Activated CD4-positive, alpha-beta T cell treated with anti-CD3 and anti-CD28 coated beads for 36 hours (primary cell): ENCODE results near the gene SEMA3F. TPM values are rescaled to one million over a fixed set of nuclear protein-coding genes. Genes with fewer than 3 reads are reported as not detected.

Experiments used
- ATAC-seq: fragments of 200-7000 bp; cut with Tn5 transposase; one replicate; pipeline ENCODE4 v1.10.0; 2021; ENCODE audit warnings: mild to moderate bottlenecking, moderate library complexity
- CTCF ChIA-PET: fragments of 350-600 bp; sonication (Branson Sonifier 250); formaldehyde crosslinking; loops from one replicate; lab custom pipeline; 2021; ENCODE audit warnings: antibody characterized with exemption; lab: Charles Lee
- POLR2A ChIA-PET: fragments of 350-600 bp; sonication (Branson Sonifier 250); formaldehyde crosslinking; loops from one replicate; lab custom pipeline; 2021; ENCODE audit warnings: antibody characterized with exemption, inconsistent platforms; lab: Charles Lee
- DNase-seq: peaks from one replicate; pipeline ENCODE4 v3.0.0-alpha.2; 2020
- H3K27ac Mint-ChIP-seq: one replicate; pipeline ENCODE4 v1.8.0; 2021; ENCODE audit warnings: mixed read lengths
- H3K27me3 Mint-ChIP-seq: one replicate; pipeline ENCODE4 v1.8.0; 2021; ENCODE audit warnings: mixed read lengths
- H3K36me3 Mint-ChIP-seq: one replicate; pipeline ENCODE4 v1.8.0; 2021; ENCODE audit warnings: low read depth, mixed read lengths
- H3K4me1 Mint-ChIP-seq: one replicate; pipeline ENCODE4 v1.8.0; 2021; ENCODE audit warnings: mixed read lengths
- H3K4me3 Mint-ChIP-seq: one replicate; pipeline ENCODE4 v1.8.0; 2021; ENCODE audit warnings: mild to moderate bottlenecking, moderate library complexity, mixed read lengths
- H3K9me3 Mint-ChIP-seq: one replicate; pipeline ENCODE4 v1.8.0; 2021; ENCODE audit warnings: low read depth, mixed read lengths
- intact Hi-C, 2 experiments: fragments of 100-400 bp; cut with DNase I in 1 of 2; cut with micrococcal nuclease in 1 of 2; formaldehyde crosslinking; loops; one replicate each; pipeline versions ENCODE4 v1.14.2 to v1.15.1; 2022 to 2024; cut with DNase I, micrococcal nuclease
- total RNA-seq, 2 experiments: library from RNA; stranded (reverse); gene quantifications; one replicate each; pipeline ENCODE4 v1.2.3, GENCODE V29; 2021

Gene SEMA3F
- total RNA-seq, 2 experiments from 2014 or later, result 0.25 to 0.46 TPM

DNA sequence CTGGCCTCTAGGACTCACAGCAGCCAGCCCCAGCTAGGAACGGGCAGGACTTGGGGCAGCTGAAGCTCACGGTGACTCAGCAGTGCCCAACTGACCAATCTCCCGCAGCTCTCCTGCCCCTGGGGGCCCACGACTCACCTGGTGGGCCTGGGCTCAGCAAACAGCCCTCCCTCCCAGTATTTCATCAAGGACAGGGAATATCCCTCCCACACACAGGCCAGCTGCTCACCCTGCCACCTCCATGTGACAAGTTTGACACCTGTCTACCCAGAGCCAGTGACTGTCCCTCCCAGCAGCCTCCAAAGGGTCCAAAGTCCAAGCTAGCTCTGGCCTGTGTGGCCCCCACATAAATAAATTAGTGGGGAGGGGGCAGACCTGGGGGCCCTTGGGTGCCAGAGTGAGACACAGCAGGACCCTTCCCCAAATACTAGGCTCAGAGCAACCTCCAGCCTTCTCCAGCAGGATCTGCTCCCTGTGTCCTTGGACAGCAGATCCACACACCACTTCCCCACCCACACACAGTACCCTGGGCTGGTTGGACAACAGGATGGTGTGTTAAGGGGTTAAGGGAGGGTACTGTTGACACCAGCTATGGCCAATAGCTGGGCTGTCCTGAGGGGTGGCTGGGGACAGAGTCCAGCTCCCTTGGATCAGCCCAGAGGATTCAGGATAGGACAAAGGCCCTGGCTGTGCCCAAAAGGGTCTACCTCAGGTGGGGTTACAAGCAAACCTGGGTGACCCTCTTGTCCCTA, 40.6 kb downstream of the SEMA3F start:
- POLR2A ChIA-PET, result interaction anchor here (1.4 kb wide), 1 partner anchor 51 kb away, joined by 6 read pairs; no protein-coding TSS in a partner anchor
- Mint-ChIP-seq H3K36me3 (no peaks in the 10 kb centered on the region), H3K27ac (no peak overlapping the region), H3K27me3 (peaks cover 16% of the 10 kb centered on the region), H3K4me3 (no peak overlapping the region), H3K9me3 (no peaks in the 10 kb centered on the region), H3K4me1 (peaks cover 13% of the 10 kb centered on the region)
- intact Hi-C loops, result loop anchor here in 1 of 2 experiments (1.0 to 2.0 kb wide), 2 partner anchors 41 to 125 kb away; no protein-coding TSS in a partner anchor
- DNase-seq, result no peak
- ATAC-seq, result no peak
- CTCF ChIA-PET, result interaction anchor here (0.9 to 3.9 kb wide), 20 partner anchors 8 to 132 kb away, joined by 3 to 79 read pairs (median 6); partner anchors contain the start of genes IFRD2 and TUSC2

DNA sequence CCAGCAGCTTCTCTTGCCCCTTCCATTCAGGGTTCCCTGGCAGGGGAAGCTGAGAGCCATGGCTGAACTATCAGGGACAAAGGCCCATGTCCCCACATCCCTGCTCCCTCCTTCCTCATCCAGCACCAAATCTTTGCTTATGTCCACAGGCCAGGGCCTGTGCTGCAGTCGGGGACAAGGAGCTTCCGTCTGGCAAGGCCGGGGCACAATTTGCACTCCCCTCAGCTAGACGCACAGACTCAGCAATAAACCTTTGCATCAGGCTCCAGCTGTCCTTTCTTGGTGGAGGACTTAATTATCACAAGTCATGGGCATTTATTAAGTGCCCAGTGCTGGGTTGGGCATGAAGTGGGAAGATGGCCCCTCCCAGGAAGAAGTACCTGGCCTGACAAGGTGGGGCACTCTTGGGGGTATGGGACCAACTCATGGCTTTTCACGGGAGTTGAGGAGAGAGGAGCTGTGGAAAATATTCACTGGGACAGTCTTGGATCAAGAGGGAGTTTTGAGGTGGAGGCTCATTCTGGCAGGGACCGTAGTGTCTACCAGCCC, 41.2 kb downstream of the SEMA3F start:
- Mint-ChIP-seq H3K9me3 (no peaks in the 10 kb centered on the region), H3K4me1 (peaks cover 13% of the 10 kb centered on the region), H3K27ac (no peak overlapping the region), H3K27me3 (peaks cover 21% of the 10 kb centered on the region), H3K36me3 (no peaks in the 10 kb centered on the region), H3K4me3 (no peak overlapping the region)
- intact Hi-C loops, result no loop called here
- ChIA-PET POLR2A (no interaction called here), CTCF (interaction anchor here (1.6 to 3.9 kb wide), 4 partner anchors 25 to 78 kb away, joined by 4 to 79 read pairs (median 20); no protein-coding TSS in a partner anchor)
- ATAC-seq (no peak), DNase-seq (no peak)

- DNase-seq (no peak), ATAC-seq (no peak)
- Mint-ChIP-seq H3K9me3 (no peaks in the 10 kb centered on the region), H3K27me3 (peaks cover 32% of the 10 kb centered on the region), H3K27ac (no peak overlapping the region), H3K4me3 (no peak overlapping the region), H3K36me3 (no peaks in the 10 kb centered on the region), H3K4me1 (peaks cover 2% of the 10 kb centered on the region)
- intact Hi-C loops, result no loop called here
- ChIA-PET POLR2A (no interaction called here), CTCF (interaction anchor here (0.8 to 1.6 kb wide), 5 partner anchors 8 to 26 kb away, joined by 3 to 7 read pairs (median 3); no protein-coding TSS in a partner anchor)
These were observed 46.6 kb downstream of the SEMA3F start for GRCh38 chr3:50201573-50202315.

DNA sequence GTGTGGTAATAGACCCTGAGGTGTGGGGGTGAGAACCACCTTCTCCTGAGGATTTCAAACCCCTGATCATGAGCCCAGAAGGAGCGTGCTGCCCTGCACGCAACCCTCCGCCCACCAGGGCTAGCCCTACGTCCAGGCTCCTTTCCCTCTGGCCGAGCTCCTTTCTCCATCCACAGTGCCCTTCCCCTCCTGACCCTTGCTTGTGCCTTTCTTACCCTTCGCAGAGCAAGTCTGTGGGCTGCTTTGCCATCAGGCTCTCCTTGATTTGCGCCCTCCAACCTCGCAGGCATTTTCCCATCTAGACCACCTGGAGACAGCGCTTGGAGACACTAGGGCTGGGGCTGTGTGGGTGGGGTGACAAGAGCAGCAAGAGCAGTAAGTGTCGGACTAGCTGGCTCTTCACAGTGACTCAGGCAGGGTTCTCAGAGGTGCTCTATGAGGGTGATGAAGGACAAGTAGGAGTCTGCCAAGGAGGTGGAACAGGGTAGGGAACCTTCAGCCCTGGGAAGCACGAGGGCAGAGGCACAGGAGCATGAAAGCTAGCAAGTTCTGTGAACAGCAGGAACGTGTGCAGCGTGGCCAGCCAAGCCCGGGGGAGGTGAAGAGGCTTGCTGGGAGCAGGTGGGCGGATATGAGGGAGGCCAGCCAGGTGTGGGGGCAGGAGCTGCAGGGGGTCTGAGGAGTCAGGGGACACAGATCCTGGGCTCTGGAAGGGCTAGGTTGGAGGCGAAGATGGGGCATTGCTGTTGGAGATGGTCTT, 47.4 kb downstream of the SEMA3F start:
- ATAC-seq, result no peak
- ChIA-PET POLR2A (no interaction called here), CTCF (interaction anchor here (0.9 to 1.6 kb wide), 5 partner anchors 9 to 72 kb away, joined by 3 to 7 read pairs (median 3); no protein-coding TSS in a partner anchor)
- Mint-ChIP-seq H3K4me1 (peaks cover 2% of the 10 kb centered on the region), H3K36me3 (no peaks in the 10 kb centered on the region), H3K9me3 (no peaks in the 10 kb centered on the region), H3K27ac (no peak overlapping the region), H3K4me3 (no peak overlapping the region), H3K27me3 (peaks cover 36% of the 10 kb centered on the region)
- DNase-seq, result no peak
- intact Hi-C loops, result no loop called here

DNA sequence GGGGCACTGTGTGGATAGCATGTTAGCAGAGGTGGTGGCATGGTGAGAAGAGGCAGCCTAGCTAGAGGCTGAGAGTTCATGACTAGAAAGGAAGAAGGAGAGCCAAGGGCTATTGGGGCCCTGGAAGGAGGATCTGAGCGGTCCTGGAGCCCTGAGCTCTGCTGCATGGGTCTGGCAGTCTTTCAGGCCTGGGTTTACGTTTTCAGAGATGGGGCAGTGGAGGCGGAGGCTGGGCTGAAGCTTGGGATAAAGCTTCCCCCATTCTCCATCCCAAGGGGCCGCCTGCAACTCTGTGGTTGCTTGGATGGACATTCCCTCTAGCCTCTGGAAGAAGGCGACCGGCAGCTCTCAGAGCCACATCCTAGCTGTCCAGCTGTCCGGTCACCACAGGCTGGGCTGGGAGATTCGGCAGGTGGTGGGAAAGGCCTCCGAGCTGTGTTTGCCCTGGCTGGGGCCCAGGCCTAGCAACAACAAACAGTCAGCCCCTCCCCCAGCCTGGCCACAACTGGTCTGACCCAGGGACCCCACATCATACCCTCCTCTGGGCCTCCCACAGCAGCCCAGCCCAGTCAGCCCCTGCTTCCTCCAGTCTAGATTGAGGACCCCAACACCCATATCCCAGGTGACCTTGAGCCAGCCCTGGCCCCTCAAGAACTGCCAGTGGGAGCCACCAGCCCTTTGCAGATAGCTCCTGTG, 48.1 kb downstream of the SEMA3F start:
- ATAC-seq, result no peak
- Mint-ChIP-seq H3K27ac (no peak overlapping the region), H3K36me3 (no peaks in the 10 kb centered on the region), H3K9me3 (no peaks in the 10 kb centered on the region), H3K4me3 (no peak overlapping the region), H3K27me3 (peaks cover 39% of the 10 kb centered on the region), H3K4me1 (peaks cover 2% of the 10 kb centered on the region)
- intact Hi-C loops, result no loop called here
- CTCF ChIA-PET, result interaction anchor here (0.7 to 1.6 kb wide), 10 partner anchors 9 to 72 kb away, joined by 3 to 7 read pairs (median 3); no protein-coding TSS in a partner anchor
- no peak for DNase-seq
- POLR2A ChIA-PET, result no interaction called here

DNA sequence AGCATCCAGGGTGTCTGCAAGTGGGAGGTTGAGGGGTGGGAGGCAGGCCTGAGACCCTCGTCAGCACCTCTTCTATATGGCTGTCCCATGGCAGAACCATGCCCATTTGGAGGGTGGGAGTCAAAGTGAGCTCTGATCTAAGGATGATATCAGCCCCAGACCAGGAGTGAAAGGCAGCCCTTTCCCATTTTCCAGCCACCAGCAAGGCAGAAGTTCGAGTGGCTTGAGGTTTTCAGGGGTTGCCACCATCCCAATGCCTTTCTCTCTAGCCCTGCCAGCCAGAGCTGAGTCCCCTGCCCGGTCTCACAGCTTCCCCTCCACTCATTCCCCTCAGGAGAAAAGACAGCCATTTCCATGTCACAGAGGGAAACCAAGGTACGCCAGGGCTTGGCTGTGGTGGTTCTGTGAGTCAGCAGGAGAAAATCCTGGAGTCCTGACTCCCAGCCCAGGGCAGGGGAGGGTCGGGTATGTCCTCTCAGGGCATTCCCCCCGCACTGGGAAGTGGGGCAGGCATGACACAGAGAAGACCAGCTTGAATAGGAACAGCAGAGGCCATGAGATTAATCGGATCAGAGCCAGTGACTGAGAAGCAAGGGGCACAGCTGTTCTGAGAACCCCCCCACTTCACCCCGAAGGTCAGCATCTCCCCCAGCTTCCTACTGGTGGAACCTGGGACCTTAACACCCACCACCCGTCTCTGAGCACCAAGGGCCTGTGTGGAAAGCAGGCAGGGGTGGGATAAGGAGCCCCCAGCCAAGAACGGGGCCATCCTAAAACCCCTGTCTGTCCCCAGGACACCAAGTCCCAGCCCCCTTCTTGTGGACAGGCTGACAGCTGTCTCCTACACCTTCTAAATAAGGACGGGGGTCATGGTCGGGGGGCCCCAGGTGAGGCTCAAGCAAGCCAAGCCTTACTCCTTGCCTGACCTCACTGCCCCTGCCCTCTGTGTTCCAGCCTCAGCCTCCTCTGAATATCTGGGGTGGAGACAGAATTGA, 49.0 kb downstream of the SEMA3F start:
- Mint-ChIP-seq H3K9me3 (no peaks in the 10 kb centered on the region), H3K27me3 (peaks cover 37% of the 10 kb centered on the region), H3K4me1 (peaks cover 2% of the 10 kb centered on the region), H3K36me3 (no peaks in the 10 kb centered on the region), H3K27ac (no peak overlapping the region), H3K4me3 (no peak overlapping the region)
- intact Hi-C loops, result no loop called here
- DNase-seq (no peak), ATAC-seq (no peak)
- CTCF ChIA-PET, result interaction anchor here (0.7 to 1.6 kb wide), 9 partner anchors 9 to 93 kb away, joined by 3 to 6 read pairs (median 3); no protein-coding TSS in a partner anchor
- POLR2A ChIA-PET, result interaction anchor here (0.6 kb wide), 1 partner anchor 1500 kb away, joined by 3 read pairs; no protein-coding TSS in a partner anchor

DNA sequence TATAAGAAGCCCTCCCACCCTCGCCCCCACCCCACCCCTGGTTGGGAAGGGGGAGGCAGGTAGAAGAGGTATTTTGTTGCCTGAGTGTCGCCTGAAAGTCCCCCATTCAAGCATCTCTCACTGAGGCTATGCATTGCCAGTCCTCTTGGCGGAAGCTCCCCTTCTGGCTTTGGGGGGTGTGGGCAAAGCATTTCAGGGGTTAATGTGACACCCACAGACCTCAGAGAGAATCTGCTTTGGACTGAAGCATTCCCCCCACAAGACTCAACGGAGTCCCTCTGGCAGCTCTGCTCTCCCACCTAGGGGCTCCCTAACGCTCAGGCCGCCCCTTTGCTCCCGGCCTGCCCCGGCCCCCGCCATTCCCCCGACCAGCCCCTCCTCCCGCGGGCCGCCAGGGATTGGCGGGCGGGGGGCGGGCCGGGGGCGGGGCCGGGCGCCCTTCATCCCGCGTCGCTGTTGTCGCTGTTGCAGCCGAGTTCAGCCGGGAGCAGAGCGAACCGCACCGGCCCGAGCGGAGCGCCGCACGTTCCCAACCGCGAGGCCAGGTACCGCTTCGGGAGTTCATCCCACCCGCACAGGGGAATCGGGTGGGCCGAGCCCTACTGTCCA, 49.8 kb downstream of the SEMA3F start, which contains the start of gene SLC38A3:
TSS of gene SLC38A3 (plus strand) at position 468 of the 609 bp plus-strand sequence. CDS start 8,929 bp downstream, outside the sequence.
- DNase-seq, result peak; percentile 36
- peaks cover 2% of the 10 kb centered on the region for H3K4me1 Mint-ChIP-seq
- H3K4me3 Mint-ChIP-seq, result no peak within 1 kb of the TSS
- ChIA-PET POLR2A (no interaction called here), CTCF (interaction anchor here (1.0 to 1.4 kb wide), 6 partner anchors 10 to 92 kb away, joined by 3 to 6 read pairs (median 4); no protein-coding TSS in a partner anchor)
- peak; percentile 38 for ATAC-seq
- intact Hi-C loops, result no loop called here
- H3K27me3 Mint-ChIP-seq, result peaks cover 37% of the 10 kb centered on the region
- no peak within 1 kb of the TSS for H3K27ac Mint-ChIP-seq
- H3K9me3 Mint-ChIP-seq, result no peaks in the 10 kb centered on the region
- H3K36me3 Mint-ChIP-seq, result no peaks in the 10 kb centered on the region

- Mint-ChIP-seq H3K4me3 (no peak overlapping the region), H3K27me3 (peaks cover 36% of the 10 kb centered on the region), H3K4me1 (peaks cover 2% of the 10 kb centered on the region), H3K36me3 (no peaks in the 10 kb centered on the region), H3K27ac (no peak overlapping the region), H3K9me3 (no peaks in the 10 kb centered on the region)
- ChIA-PET POLR2A (no interaction called here), CTCF (interaction anchor here (0.5 to 1.2 kb wide), 5 partner anchors 11 to 47 kb away, joined by 3 to 4 read pairs (median 4); no protein-coding TSS in a partner anchor)
- ATAC-seq (peak; percentile 63), DNase-seq (peak; percentile 64)
- intact Hi-C loops, result no loop called here
These were observed 50.5 kb downstream of the SEMA3F start for GRCh38 chr3:50205413-50206276.
